NOMO-1 treated with DMSO at 0.1 percent for 48 hours (cell line): ENCODE measurements around the gene LRRC4B.

Experiments
- DNase-seq: peaks from one replicate; lab custom pipeline; 2025; ENCODE audit not compliant: unreplicated experiment; lab: John Stamatoyannopoulos, UW

The LRRC4B gene

GRCh38 chr19:50573741-50574461 is 5.7 kb upstream of the LRRC4B start:
- DNase-seq = no peak

DNA sequence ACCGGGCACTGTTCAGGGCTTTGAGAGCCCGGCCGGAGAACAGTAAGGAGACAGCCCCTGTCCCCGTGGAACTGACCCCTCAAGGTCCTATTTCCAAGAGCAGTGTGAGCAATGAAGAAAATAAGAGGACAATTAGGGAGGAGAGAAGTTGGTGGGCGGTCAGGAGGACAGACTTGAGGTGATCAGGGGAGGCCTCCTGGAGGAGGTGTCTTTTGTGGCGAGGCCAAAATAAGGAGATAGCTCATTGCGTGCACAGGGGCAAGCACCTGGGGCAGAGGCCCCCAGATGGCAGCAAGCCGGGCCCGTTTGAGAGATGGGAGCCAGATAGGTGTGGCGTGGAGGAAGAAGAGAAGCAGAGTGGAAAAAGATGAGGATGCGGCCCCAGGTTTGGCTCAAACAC is 2.8 kb upstream of the LRRC4B start:
- no peak for DNase-seq

GRCh38 chr19:50569938-50570540 is 1.8 kb upstream of the LRRC4B start:
- no peak for DNase-seq

- no peak for DNase-seq
These were observed 778 bp upstream of the LRRC4B start for GRCh38 chr19:50568728-50569698.

- DNase-seq = no peak
These were observed 988 bp downstream of the LRRC4B start for GRCh38 chr19:50567052-50567841.

- DNase-seq = no peak
These were observed 2.0 kb downstream of the LRRC4B start for GRCh38 chr19:50565984-50566903.

GRCh38 chr19:50564229-50565105 is 3.8 kb downstream of the LRRC4B start:
- no peak for DNase-seq

- DNase-seq = no peak
These were observed 4.6 kb downstream of the LRRC4B start for GRCh38 chr19:50563597-50563996.

DNA sequence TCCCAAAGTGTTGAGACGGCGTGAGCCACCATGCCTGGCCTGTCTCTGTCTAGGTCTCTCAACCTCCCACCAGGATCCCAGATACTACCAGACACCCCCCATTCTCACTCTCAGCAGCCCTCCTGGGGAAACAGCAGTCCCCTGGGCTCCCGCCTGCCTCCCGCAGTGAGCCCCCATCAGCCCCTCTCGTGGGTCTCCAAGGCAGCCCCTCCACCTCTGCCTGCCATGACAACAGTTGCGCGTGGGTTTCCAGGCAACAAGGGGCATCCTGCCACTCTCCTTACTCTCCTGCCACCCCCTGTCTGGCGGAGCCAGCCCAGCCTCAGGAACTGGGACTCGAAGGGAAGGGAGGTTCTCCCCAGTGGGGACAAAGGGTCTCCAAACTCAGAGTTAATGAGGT is 5.2 kb downstream of the LRRC4B start:
- DNase-seq = no peak

- no peak for DNase-seq
These were observed 5.9 kb downstream of the LRRC4B start for GRCh38 chr19:50562329-50562728.

- DNase-seq = no peak
These were observed 8.6 kb downstream of the LRRC4B start for GRCh38 chr19:50559636-50560035.

DNA sequence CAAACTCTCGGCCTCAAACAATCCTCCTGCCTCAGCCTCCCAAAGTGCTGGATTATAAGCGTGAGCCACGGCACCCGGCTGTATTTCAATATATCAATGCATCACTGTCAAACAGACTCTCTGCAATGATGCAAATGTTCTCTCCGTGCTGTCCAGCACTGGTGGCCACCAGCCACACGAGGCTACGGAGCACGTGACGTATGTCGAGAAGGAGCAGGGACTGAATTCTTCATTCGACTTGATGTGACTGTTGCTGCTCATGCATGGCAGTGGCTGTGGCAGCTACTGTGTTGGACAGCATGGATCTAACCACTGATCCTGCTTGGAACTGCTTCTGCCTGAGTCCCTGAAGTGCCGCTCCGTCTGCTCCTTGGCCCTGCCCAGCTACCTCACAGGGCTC is 9.8 kb downstream of the LRRC4B start:
- DNase-seq = no peak

DNA sequence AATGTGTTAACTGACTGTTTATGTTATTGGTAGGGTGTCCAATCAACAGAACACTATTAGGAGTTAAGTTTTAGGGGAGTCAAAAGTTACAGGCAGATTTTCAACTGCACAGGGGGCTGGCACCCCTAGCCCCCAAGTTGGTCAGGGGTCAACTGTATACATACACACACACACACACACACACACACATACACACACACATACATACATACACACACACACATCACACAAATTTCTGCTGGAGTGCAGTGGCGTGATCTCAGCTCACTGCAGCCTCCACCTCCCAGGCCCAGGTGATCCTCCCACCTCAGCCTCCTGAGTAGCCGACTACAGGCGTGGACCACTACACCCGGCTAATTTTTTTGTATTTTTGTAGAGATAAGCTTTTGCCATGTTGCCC is 10.2 kb downstream of the LRRC4B start:
- no peak for DNase-seq

DNA sequence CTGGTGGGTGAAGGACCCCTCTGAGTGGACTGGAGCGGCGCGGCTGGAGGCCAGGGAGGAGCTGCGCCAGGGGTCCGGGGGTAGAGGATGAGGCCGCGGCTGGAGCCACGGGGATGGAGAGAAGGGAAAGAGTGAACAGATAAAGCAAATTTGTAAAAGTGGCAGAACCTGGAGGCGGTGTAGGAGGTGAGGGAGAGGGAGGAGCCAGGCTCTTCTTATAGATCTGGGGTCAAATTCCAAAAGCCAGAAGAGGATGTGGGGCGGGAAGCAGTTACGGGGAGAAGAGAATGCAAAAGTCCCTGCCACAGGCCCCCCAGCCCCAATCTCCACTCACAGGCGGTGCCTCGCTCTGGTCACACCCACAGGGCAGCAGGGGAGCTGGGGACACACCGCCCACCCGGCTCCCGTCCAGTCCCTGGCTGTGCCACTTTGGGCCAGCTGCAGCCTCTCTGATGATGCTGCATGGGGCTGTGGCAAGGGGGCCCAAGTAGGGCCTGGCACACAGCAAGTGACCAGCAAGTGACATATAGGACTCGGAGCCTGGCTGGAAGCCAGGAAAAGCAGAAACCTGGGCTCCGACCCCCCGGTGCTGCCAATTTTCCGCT is 11.1 kb downstream of the LRRC4B start:
- DNase-seq = no peak

DNA sequence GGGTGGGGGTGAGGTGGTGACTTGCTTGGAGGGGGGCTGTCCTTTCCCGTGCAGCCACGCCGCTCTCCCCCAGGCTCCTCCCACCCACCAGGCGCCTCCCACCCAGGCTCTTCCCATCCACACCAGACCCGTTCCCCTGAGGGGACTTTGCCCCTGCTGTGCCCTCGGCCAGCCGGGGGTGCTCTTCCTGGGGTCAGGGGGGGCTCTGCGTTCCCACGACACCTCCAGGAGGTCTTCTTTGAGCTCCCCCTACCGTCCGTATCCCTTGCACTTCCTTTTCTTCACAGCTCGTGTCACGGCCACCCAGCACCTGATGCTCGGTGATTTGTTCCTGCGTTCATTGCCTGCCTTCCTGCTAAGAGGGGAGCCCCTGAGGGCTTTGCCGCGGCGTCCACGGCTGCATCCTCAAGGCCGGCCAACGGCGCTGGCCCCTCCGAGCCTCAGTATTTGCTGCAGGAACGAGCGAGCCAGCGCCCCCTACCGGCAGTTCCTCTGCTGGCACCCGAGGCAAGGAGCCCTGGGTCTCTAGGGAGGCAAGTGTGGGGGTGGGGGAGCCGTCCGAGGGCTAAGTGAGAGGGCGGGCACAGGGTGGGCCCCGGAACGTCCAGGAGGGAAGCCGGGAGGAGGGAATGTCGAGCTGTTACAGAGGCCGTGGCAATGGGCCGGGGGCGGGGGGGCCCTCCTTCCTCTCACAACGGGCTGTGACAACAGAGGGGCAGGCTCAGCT is 11.8 kb downstream of the LRRC4B start:
- DNase-seq = peak; percentile 65

DNA sequence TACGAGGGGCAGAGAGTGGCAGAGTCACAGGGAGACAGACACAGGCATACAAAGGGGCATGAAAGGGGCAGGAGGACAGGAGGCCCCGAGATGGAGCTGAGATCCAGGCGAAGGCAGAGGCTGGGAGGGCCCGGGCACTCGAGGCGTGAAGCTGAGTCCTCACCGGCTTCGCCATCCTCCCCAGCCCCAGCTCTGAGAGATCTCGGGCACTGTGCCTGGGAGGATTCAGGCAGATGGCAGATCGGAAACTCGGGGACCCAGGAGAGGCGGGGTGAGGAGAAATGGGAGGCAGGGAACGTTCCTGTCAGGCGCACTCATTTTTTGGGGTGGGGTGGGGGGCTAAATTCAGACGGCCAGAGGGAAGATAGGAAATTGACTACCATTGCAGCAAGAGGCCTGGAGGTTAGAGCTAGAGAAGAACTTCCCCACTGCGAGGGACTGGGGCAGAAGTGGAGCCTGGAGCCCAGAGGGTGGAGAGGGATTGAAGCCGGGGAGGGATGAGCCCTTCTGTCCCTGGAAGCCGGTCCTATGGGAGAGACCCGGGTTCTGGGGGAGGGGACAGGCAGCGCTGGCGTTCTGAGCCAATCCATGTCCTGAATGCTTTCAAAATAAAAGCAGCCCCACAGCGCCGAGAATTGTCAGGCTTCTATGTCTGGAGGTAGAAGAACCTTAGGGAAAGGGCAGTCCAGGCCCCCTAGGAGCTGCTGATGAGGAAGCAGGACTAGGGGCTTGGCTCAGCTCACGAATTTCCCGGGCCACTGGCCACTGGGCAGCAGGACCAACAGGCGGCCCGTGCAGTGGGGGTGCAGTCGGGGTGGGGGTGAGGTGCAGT is 12.6 kb downstream of the LRRC4B start:
- no peak for DNase-seq

- no peak for DNase-seq
These were observed 13.2 kb downstream of the LRRC4B start for GRCh38 chr19:50555033-50555432.
